HTERT RPE-1 (cell line): ENCODE data around the gene POLR2C.
"Not testable (repeated sequence)": the region's sequence is repeated elsewhere in the genome, so short reads cannot be mapped to it uniquely, and the experiment has no call there.

Source experiments
- in situ Hi-C: fragments of 300-500 bp; cut with MboI; formaldehyde crosslinking; loops from 4 replicates; pipeline ENCODE4 v1.14.3; 2020; ENCODE audit warnings: low sequenced_read_pairs

Gene POLR2C

DNA sequence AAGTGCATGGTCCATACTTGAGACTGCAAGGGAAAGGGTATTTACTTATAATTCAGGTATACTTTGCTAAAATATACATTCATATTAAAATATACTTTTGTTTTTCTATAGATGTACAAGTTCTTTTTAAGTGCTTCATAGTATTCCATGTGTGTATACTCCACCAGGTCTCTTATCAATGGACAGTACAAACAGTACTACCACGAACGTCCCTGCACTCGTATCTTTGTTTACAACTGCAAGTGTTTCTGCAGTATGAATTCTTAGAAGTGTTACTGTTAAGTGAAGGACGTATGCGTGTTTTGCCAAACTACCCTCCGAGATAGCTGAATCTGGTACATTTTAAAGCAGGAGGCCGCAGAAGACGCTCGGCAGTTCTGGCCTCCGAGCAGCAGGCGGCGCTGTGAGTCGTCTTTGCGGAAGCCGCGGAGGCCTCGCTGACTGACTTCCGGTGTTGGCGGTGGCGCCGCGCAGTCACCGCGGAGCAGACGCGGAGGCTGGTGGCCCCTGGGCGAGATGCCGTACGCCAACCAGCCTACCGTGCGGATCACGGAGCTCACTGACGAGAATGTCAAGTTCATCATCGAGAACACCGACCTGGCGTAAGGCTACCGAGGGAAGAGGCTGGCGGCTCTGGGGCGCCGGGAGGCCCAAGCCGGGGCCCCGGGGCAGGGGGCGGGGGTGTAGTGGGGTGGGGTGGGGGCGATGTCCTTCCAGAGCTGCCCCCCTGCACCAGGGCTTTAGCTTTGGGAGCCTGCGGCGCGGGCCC lies at the start of gene POLR2C:
Gene POLR2C, plus strand, starts transcription at position 471 of the 769 bp plus-strand sequence. Its CDS starts 46 bp downstream, at position 517.
- in situ Hi-C loops: no loop called here

- in situ Hi-C loops: no loop called here
Measured at GRCh38 chr16:57413301-57413730, 49.2 kb upstream of the POLR2C start.

DNA sequence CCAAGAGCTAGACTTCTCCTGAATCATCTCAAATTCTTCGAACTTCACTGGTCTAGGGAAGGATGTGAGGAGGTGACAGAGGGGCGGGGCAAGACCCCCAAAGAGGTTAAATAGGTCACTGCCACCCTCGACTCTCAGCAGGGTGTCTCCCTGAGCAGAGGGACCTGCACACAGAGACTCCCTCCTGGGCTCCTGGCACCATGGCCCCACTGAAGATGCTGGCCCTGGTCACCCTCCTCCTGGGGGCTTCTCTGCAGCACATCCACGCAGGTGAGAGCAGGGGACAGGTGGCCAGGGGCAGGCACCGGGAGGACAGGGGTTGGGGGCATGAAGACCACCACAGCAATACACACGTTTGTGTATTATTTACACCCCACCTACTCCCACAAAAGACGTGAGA lies 48.7 kb upstream of the POLR2C start:
- in situ Hi-C loops: no loop called here

- in situ Hi-C loops: no loop called here
Measured at GRCh38 chr16:57416084-57416483, 46.4 kb upstream of the POLR2C start.

- in situ Hi-C loops: no loop called here
Measured at GRCh38 chr16:57419506-57419905, 43.0 kb upstream of the POLR2C start.

GRCh38 chr16:57422026-57422944 lies 40.2 kb upstream of the POLR2C start:
- in situ Hi-C loops: no loop called here

DNA sequence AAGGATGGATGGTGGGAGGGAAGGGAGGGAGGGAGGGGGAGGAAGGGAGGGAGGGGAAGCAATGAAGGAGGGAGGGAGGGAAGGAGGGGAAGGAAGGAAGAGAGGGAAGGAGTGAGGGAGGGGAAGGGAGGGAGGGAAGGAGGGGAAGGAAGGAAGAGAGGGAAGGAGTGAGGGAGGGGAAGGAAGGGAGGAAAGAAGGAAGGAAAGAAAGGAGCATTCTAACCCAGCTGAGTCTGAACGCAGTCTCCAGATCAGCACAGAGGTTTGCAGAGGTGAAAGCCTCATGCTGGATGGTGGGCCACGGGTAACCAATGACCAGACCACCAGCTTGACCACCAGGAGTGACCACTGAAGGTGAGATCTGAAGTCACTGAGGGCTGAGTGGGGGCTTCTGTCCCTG lies 39.3 kb upstream of the POLR2C start:
- in situ Hi-C loops: no loop called here

GRCh38 chr16:57424583-57424982 lies 37.9 kb upstream of the POLR2C start:
- in situ Hi-C loops: no loop called here

DNA sequence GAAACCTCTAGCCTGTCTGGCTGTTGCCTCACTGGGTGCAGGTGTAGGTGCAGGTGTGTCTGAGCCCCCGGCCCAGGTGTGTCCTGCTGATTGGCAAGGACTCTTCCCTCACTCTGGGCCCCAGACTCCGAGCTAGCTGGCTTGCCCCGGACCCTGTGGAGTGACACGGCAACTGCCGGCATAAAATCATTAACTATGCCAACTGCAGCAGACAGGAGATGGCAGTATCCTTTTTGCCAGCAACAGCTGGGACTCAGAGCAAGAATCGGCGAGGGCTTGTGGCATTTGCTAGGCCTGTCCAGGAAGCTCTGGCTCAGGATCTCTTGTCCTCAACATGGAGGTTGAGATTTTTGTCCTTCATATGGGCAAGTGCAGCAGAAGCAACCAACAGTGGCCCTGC lies 36.1 kb upstream of the POLR2C start:
- in situ Hi-C loops: no loop called here

DNA sequence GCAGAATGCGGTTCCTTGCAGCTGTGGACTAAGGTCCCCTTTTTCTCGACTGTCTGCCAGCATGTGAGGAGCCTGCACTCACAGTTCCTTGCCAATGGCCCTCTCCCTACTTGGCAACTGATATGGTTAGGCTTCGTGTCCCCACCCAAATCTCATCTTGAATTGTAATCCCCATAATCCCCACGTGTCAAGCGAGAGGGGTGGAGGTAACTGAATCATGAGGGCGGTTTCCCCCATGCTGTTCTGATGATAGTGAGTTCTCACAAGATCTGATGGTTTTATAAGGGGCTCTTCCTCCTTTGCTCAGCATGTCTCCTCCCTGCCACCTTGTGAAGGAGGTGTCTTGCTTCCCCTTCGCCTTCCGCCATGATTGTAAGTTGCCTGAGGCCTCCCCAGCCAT lies 35.2 kb upstream of the POLR2C start:
- in situ Hi-C loops: no loop called here

- in situ Hi-C loops: no loop called here
Measured at GRCh38 chr16:57427824-57428223, 34.7 kb upstream of the POLR2C start.

DNA sequence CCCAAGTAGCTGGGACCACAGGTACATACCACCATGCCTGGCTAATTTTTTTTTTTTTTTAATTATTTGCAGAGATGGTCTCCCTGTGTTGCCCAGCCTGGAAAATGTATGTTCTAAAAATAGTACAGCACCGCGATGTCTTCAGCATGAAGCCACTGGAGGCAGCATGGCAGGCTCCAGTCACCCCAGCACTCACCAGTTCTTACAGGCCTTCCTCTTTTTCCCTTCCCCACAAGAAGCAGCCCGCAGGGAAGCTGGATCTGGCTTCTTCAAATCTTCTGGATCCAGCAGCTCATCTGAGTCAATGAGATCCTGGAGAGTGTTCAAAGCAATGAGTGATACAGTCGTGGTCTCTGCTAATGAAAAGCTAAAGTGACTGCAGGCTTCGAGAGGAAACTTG lies 31.5 kb upstream of the POLR2C start:
- in situ Hi-C loops: no loop called here

DNA sequence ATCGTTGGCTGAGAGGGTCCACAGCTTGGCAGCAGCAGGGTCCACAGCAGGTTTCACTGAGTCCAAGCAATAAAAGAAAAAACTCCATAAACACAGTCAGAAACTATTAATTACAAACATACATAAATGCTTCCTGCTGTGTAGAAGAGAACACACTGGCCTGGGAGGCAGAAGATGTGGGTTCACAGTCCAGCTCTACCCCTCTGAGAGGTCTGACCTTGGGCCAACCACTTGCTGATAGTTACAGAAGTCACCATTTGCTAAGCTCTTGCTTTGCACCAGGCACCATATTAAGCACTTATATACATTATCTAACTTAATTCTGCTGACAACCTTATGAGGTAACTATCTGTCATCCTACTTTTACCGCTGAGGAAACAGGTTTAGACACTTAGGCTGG lies 30.0 kb upstream of the POLR2C start:
- in situ Hi-C loops: no loop called here

DNA sequence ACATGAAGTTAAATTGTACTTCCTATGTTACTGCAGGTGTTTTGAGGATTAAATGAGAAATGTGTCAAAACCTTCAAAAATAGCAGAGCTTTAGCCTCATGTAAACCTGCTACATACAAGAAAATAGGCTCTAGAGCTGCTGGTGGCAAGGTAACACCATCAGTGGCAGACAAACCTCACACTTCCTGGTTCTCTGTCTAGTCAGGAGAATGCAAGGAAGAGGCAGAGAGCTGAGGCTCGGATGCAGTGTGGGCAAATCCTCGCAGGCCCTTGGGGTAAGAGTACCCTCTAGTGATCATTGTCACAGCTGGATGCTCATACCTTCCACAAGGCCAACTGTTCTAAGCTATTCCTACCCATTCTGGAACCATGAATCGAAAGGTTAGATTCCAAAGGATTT lies 29.5 kb upstream of the POLR2C start:
- in situ Hi-C loops: no loop called here

DNA sequence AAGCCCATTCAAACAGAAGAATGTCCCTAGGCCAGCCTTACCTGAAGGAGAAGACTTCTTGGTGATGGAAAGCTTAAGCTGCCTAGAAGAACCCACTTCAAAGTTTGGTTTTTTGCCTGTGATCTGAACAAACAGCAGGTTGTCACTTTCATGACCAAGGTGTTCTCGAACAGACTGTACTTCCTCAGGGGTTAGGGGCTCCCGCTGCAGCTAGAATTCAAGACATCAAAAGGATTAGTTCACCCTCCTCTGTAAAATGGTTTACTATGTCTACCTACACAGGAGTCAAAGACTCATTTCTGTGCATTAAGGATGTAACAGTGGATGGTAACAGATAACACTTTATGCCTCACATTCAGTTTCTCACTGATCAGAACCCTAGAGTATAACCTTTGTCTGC lies 28.5 kb upstream of the POLR2C start:
- in situ Hi-C loops: no loop called here

GRCh38 chr16:57435838-57436237 lies 26.6 kb upstream of the POLR2C start:
- in situ Hi-C loops: no loop called here

DNA sequence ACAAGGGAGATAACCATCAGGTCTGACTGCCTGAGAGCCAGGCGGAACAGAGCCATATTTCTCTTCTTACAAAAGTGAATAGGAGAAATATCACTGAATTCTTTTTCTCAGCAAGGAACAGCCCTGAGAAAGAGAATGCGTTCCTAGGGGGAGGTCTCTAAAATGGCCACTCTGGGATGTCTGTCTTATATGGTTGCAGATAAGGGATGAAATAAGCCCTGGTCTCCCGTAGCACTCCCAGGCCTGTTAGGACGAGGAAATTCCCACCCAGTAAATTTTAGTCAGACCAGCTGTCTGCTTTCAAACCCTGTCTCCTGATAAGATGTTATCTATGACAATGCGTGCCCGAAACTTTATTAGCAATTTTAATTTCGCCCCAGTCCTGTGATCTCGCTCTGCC lies 22.5 kb upstream of the POLR2C start:
- in situ Hi-C loops: not testable (repeated sequence)

DNA sequence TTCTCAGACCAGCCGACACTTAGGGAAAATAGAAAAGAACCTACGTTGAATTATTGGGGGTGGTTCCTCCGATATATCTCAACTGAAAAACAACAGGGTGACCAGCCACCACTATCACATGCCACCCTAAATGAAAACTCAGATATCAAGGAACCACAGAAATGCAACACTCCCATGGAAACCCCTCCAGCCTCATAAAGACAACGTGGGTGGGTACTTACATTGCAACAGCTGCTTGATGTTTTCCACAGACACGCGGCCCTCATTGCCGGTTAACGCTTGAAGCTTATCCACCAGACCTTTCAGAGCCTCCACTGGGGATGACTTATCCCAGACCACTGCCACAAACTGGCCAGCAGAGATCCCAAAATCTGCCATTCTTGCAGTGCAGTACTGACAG lies 21.9 kb upstream of the POLR2C start:
- in situ Hi-C loops: not testable (repeated sequence)

GRCh38 chr16:57444711-57445110 lies 17.8 kb upstream of the POLR2C start:
- in situ Hi-C loops: no loop called here

DNA sequence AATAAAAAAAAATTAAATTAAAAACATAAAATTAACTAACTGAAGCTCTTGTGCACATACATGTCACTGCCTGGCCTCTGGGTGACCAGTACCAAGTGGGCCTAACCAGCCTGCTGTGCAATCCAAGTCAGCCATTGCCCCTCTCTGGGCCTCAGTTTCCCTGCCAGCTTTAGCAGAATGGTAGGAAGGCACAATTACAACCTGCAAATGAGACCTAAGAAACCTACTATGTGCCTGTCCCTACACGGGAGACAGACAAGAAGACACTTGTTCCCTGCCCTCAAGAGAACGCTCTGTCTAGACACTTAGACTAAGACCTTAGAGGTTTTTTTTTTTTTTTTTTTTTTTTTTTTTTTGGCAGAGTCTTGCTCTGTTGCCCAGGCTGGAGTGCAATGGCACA lies 17.0 kb upstream of the POLR2C start:
- in situ Hi-C loops: no loop called here

DNA sequence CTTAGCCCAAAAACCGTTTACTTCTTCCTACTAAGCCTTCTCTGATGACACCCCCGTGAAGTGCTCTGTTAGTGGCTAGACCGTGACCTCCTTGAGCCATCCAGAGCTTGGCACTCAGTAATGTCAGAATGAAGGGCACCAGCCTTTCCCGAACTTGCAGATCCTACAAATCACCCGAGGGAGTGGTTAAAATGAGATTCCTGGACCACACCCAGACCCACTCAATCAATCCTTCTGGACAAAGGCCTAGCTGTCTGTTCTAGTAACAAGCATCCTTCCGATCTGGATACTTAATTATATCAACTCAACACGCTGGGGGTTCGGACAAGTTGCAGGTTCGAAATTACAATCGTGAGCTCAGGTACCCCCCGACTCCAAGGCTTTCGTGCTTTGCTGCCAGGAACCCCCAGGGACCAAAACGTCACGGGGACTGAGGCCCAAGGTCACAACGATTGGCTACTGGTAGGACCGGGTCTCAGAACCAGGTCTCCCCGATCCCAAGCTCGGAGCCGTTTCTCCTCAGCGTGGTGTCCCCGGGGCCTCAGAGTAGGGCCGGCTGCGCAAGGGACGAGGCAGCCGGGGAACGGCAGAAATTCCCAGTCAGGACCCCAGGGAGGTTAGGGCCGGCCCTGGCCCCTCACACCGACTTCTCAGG lies 15.8 kb upstream of the POLR2C start:
- in situ Hi-C loops: no loop called here
